Upper lobe of left lung (tissue), 4 donors: ENCODE data around the gene IRF4.

Experiments used
- POLR2A ChIP-seq, 4 donors: fragments of 450-650 bp; IDR thresholded peaks; one replicate each; pipeline ENCODE4 v1.5.1; 2016 to 2017; ENCODE audit warnings: antibody characterized with exemption in 4 of 4, mild to moderate bottlenecking in 2 of 4
- TF ChIP-seq, protein P1 (sequence below), 6 experiments: fragments of 450-650 bp in 4 of 6; fragments of 200-600 bp in 2 of 6; sonication (generic) in 2 of 6; IDR thresholded peaks; one replicate each; pipeline ENCODE4 v1.5.1; 2016 to 2019; ENCODE audit warnings: antibody characterized with exemption in 6 of 6

DNA sequence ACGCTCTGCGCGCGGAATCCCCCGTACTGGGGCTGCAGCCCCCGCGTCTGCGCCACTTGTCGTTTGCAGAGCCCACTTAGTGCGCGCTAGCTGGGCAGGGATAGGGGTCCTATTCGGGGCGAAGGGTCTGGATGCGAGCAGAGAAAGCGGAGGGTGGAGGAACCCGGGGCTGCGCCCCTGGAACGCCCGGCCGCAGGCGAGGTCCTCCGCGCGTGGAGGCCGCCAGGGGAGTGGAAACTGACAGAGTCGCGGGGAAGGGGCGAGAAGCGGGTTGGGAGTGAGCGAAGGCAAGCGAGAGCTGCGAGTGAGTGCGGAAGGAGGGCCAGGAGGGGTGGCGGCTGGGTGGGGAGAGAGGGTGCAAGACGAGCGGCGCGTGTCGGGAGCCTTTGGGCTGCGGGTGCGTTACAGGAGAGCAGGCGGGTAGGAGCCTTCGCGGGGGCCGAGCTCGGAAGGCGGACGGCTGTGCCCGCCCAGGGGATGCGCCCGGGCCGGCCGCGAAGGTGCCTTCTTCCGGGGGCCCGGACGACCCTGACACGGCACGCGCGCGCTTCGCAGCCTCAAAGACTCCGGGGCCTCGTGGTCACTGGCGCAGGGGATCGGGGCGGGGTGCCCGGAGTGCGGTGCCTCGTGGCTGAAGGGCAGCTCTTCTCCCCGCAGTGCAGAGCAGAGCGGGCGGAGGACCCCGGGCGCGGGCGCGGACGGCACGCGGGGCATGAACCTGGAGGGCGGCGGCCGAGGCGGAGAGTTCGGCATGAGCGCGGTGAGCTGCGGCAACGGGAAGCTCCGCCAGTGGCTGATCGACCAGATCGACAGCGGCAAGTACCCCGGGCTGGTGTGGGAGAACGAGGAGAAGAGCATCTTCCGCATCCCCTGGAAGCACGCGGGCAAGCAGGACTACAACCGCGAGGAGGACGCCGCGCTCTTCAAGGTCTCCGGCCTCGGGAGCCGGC, 1.2 kb downstream of the IRF4 start:
- TF ChIP-seq, protein P1, sequence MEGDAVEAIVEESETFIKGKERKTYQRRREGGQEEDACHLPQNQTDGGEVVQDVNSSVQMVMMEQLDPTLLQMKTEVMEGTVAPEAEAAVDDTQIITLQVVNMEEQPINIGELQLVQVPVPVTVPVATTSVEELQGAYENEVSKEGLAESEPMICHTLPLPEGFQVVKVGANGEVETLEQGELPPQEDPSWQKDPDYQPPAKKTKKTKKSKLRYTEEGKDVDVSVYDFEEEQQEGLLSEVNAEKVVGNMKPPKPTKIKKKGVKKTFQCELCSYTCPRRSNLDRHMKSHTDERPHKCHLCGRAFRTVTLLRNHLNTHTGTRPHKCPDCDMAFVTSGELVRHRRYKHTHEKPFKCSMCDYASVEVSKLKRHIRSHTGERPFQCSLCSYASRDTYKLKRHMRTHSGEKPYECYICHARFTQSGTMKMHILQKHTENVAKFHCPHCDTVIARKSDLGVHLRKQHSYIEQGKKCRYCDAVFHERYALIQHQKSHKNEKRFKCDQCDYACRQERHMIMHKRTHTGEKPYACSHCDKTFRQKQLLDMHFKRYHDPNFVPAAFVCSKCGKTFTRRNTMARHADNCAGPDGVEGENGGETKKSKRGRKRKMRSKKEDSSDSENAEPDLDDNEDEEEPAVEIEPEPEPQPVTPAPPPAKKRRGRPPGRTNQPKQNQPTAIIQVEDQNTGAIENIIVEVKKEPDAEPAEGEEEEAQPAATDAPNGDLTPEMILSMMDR (IDR thresholded peaks at IDR 0.05): no peak
- TF ChIP-seq POLR2A (IDR thresholded peaks at IDR 0.05): no peak
